ENCODE data around the gene PIM1. TPM values are rescaled to one million over a fixed set of nuclear protein-coding genes. Genes with fewer than 3 reads are reported as not detected.

Gene PIM1
- total and polyA plus RNA-seq, 10 donors = 22.1 to 176 (median 59.3) TPM

GRCh38 chr6:37140145-37140544 is 29.8 kb upstream of the PIM1 start:
- peaks cover 0 to 35% (median 9%) of the 10 kb centered on the region in 6 donors for H3K4me1 ChIP-seq
- 76 to 96% (median 86%) methylated on average over 3 of the region's 3 CpGs for WGBS, 5 donors

DNA sequence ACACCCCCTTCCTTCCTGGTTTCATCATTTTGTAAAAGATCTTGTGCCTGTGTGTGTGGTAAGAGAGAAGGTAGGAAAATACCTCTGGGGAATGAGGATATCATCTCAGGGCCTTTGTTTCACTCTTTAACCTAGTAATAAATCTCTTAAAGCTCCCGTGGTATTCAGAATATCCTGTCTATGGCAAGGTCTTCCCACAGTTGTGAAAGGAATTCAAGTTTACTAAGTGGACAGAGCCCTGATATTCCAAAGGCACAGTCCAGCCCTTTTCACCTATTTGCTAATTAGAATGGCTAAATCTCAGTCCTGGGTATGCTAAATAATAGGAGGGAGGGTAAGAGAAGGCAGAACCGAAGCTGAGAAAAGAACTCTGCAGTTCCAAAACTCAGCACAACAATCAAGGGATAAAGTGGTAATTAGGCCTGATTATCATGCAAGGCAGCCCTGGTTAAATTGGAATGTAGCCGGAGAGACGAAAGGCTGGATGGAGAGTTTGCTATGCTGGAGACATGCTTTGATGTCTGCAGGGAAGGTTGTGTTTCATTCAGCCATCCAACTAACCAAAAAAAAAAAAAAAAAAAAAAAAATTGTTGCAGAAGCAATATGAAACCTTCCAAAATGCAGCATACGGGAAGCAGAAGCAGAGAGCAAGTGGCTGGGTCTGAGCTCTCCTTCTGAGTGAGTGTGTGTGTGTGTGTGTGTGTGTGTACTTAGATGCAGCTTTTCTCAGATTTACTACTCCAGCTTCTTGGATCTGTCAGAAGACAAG is 28.5 kb upstream of the PIM1 start:
- H3K27ac ChIP-seq = peak overlapping the region in 4 of 8 donors; percentile 13 to 61 (median 46)

More at GRCh38 chr6:37140145-37140544, 29.8 kb upstream of the PIM1 start:
- no peaks in the 10 kb centered on the region for H3K36me3 ChIP-seq
- no peak overlapping the region for H3K27ac ChIP-seq
- intact Hi-C loops (cut with DNase I; ENCODE audit: low total_unique reads) = no loop called here
- no peaks in the 10 kb centered on the region for H3K27me3 ChIP-seq (replicated peaks in 1 of 7)
- H3K4me3 ChIP-seq = no peak overlapping the region
- TF ChIP-seq POLR2AphosphoS5 (IDR thresholded peaks at IDR 0.05) (no peak), POLR2A (IDR thresholded peaks at IDR 0.05) (no peak)
- TF ChIP-seq, protein P1, sequence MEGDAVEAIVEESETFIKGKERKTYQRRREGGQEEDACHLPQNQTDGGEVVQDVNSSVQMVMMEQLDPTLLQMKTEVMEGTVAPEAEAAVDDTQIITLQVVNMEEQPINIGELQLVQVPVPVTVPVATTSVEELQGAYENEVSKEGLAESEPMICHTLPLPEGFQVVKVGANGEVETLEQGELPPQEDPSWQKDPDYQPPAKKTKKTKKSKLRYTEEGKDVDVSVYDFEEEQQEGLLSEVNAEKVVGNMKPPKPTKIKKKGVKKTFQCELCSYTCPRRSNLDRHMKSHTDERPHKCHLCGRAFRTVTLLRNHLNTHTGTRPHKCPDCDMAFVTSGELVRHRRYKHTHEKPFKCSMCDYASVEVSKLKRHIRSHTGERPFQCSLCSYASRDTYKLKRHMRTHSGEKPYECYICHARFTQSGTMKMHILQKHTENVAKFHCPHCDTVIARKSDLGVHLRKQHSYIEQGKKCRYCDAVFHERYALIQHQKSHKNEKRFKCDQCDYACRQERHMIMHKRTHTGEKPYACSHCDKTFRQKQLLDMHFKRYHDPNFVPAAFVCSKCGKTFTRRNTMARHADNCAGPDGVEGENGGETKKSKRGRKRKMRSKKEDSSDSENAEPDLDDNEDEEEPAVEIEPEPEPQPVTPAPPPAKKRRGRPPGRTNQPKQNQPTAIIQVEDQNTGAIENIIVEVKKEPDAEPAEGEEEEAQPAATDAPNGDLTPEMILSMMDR (IDR thresholded peaks at IDR 0.05 in 8 of 11, conservative IDR thresholded peaks at IDR 0.05 in 3 of 11) = no peak
- no peak for DNase-seq
- H3K9me3 ChIP-seq = no peaks in the 10 kb centered on the region

DNA sequence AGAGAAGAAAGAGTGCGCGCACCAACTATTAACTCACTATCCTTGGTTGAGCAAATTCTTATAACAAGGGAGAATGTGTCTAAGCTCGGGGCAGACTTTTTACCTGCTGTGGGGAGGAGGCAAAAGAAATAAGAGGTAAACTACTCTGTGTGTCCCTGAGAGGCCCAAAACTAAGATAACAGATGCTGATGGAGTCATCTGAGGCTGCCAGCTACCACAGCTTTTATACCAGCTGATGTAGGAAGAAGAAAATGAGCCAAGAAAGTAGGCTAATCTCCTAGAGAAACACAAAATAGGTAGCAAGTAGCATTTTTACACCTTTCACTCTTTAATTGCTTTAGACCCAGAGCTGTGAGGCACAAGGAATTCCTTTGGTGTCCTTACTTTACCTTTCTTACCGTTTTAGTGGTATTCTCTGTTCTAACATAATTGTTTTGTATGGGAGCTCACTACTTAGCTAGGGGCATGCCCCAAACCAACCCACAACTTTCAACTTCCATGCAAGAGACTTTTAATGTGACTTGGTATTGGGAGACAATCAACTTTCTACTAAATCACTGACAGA is 27.8 kb upstream of the PIM1 start:
- no peak overlapping the region for H3K4me3 ChIP-seq
- no peak for DNase-seq
- TF ChIP-seq POLR2AphosphoS5 (IDR thresholded peaks at IDR 0.05) = no peak
- TF ChIP-seq POLR2A (IDR thresholded peaks at IDR 0.05) = no peak
- TF ChIP-seq, protein P1 (IDR thresholded peaks at IDR 0.05 in 8 of 11, conservative IDR thresholded peaks at IDR 0.05 in 3 of 11) = no peak
- no peaks in the 10 kb centered on the region for H3K9me3 ChIP-seq
- H3K27me3 ChIP-seq (replicated peaks in 1 of 7) = no peaks in the 10 kb centered on the region
- peaks cover 0 to 29% (median 8%) of the 10 kb centered on the region in 6 donors for H3K4me1 ChIP-seq
- intact Hi-C loops (cut with DNase I; ENCODE audit: low total_unique reads) = no loop called here
- peak overlapping the region in 5 of 8 donors; percentile 20 to 61 (median 44) for H3K27ac ChIP-seq
- H3K36me3 ChIP-seq = no peaks in the 10 kb centered on the region
- whole genome bisulfite sequencing, 5 donors = 68 to 88% (median 82%) methylated on average over 4 of the region's 4 CpGs

More for the DNA sequence above, 28.5 kb upstream of the PIM1 start:
- no peak for DNase-seq
- 53 to 68% (median 60%) methylated on average over 5 of the region's 5 CpGs for WGBS, 5 donors
- Histone ChIP-seq H3K4me3 (no peak overlapping the region), H3K4me1 (peaks cover 0 to 33% (median 8%) of the 10 kb centered on the region in 6 donors), H3K27me3 (replicated peaks in 1 of 7) (no peaks in the 10 kb centered on the region), H3K36me3 (no peaks in the 10 kb centered on the region), H3K9me3 (no peaks in the 10 kb centered on the region)
- intact Hi-C loops (cut with DNase I; ENCODE audit: low total_unique reads) = no loop called here
- TF ChIP-seq POLR2AphosphoS5 (IDR thresholded peaks at IDR 0.05) (no peak), POLR2A (IDR thresholded peaks at IDR 0.05) (no peak)
- TF ChIP-seq, protein P1 (IDR thresholded peaks at IDR 0.05 in 8 of 11, conservative IDR thresholded peaks at IDR 0.05 in 3 of 11) = no peak

DNA sequence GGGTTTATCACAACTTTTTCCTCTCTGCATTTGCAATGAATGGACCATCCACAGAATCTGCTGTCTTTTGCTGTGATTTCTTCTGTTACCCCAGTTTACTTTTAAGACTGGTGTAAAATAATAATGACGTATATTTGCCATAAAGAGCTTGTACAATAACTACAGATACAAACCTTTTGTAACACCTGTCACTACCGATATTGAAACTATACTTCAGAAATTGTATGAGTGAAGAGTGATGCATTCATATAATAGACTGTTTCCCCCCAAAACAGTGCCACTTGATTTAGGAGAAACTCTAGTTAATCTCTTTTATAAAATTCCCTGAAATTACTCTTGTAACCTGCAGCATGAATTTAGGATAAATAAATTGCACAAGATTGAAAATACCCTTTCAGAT is 26.4 kb upstream of the PIM1 start:
- Histone ChIP-seq H3K36me3 (no peaks in the 10 kb centered on the region), H3K27ac (peak overlapping the region in 5 of 8 donors; percentile 28 to 63 (median 43)), H3K4me3 (no peak overlapping the region), H3K9me3 (no peaks in the 10 kb centered on the region), H3K27me3 (replicated peaks in 1 of 7) (no peaks in the 10 kb centered on the region), H3K4me1 (peaks cover 0 to 19% (median 3%) of the 10 kb centered on the region in 6 donors)
- DNase-seq = no peak
- TF ChIP-seq POLR2AphosphoS5 (IDR thresholded peaks at IDR 0.05) (no peak), POLR2A (IDR thresholded peaks at IDR 0.05) (no peak)
- intact Hi-C loops (cut with DNase I; ENCODE audit: low total_unique reads) = no loop called here
- WGBS, 5 donors = 72 to 85% (median 81%) methylated on average over 2 of the region's 2 CpGs
